ENCODE measurements around the gene ARHGAP11A.

Gene ARHGAP11A

DNA sequence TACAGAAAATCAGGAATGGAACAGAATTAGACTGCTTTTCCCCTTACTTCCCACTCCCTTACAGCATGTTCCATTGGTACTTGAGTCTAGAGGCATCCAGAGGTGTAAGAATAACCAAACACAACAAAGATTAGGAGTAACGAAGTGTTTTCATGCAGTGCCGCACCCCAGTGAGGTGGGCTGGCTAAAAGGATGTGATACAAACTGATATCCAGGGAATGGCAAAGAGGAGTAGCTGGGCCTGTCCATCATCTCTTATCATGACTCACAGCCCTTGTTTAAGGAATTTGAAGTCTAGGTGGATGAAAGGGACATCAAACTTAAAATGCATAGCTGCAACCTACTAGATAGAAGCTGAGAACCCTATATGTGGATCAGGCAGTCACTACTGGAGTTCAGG lies 42.6 kb downstream of the ARHGAP11A start:
- in situ Hi-C loops (cut with HindIII; ENCODE audit: low sequenced_read_pairs) = loop anchor here (25.0 kb wide), 1 partner anchor 329 kb away; no protein-coding TSS in a partner anchor
- TF ChIP-seq, protein P1, sequence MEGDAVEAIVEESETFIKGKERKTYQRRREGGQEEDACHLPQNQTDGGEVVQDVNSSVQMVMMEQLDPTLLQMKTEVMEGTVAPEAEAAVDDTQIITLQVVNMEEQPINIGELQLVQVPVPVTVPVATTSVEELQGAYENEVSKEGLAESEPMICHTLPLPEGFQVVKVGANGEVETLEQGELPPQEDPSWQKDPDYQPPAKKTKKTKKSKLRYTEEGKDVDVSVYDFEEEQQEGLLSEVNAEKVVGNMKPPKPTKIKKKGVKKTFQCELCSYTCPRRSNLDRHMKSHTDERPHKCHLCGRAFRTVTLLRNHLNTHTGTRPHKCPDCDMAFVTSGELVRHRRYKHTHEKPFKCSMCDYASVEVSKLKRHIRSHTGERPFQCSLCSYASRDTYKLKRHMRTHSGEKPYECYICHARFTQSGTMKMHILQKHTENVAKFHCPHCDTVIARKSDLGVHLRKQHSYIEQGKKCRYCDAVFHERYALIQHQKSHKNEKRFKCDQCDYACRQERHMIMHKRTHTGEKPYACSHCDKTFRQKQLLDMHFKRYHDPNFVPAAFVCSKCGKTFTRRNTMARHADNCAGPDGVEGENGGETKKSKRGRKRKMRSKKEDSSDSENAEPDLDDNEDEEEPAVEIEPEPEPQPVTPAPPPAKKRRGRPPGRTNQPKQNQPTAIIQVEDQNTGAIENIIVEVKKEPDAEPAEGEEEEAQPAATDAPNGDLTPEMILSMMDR (IDR thresholded peaks at IDR 0.05; ENCODE audit: low read depth, low read length) = no peak
- no peak for DNase-seq (ENCODE audit: low read depth, low spot score)
- H3K4me3 ChIP-seq (ENCODE audit: low read depth, low read length) = no peak overlapping the region

DNA sequence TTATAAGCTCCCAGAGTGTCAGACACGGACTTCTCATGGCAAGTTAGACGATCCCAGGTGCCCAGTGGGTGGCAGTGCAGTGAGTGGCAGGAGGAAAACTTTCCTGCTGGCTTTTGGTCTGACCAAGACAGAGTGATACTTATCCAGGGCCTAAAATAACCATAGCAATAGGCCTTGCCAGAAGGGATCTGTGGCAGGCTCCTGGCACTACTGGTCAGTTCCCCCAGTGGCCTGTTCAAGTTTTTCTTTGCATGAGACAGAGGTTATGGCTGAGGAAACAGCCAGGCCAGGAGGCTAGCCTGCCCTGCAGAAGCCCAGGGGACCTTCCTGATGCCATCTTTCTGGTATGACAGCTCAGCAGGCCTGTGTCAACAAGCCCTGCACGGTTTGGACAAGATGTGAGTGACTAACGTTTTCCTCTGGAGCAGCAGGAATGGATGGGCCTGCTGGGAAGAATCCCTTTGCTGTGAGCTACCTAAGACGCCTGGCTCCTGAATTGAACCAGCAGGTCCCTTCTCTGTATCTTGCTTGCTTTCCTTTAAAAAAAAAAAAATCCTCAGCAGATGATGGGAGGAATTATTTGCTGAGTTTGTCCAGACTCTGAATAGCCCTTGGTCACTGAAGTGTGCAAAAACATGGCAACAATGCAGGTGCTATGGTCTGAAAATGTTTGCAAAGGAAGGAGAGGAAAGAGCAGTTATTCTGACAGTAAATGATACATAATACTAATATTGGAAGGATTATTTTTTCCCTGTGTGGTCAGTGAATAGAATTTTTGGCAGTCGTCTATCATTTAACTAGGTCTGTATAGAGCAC lies 44.2 kb downstream of the ARHGAP11A start:
- in situ Hi-C loops (cut with HindIII; ENCODE audit: low sequenced_read_pairs) = loop anchor here (25.0 kb wide), 1 partner anchor 328 kb away; no protein-coding TSS in a partner anchor
- TF ChIP-seq, protein P1 (IDR thresholded peaks at IDR 0.05; ENCODE audit: low read depth, low read length) = peak; percentile 17
- DNase-seq (ENCODE audit: low read depth, low spot score) = peak; percentile 87
- no peak overlapping the region for H3K4me3 ChIP-seq (ENCODE audit: low read depth, low read length)

DNA sequence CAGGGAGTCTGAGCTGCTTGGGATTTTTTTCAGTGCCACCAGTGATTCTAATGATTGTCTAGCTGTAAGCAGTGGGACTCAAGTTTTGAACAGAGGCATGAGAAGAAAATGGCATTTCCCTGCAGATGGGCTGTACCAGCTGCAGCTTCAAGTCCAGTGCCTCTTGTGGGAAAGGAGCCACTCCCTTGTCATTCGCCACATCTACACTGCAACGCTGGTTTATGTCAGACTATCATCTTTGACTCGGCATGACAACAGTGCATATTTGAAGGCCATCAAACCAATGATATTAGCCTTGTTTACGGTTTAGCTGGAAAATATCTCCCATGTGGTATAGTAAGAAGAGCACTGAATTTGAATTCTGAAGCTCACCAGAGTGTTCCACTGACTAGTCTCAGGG lies 48.4 kb downstream of the ARHGAP11A start:
- in situ Hi-C loops (cut with HindIII; ENCODE audit: low sequenced_read_pairs) = loop anchor here (25.0 kb wide), 1 partner anchor 324 kb away; no protein-coding TSS in a partner anchor
- TF ChIP-seq, protein P1 (IDR thresholded peaks at IDR 0.05; ENCODE audit: low read depth, low read length) = no peak
- DNase-seq (ENCODE audit: low read depth, low spot score) = no peak
- no peak overlapping the region for H3K4me3 ChIP-seq (ENCODE audit: low read depth, low read length)

DNA sequence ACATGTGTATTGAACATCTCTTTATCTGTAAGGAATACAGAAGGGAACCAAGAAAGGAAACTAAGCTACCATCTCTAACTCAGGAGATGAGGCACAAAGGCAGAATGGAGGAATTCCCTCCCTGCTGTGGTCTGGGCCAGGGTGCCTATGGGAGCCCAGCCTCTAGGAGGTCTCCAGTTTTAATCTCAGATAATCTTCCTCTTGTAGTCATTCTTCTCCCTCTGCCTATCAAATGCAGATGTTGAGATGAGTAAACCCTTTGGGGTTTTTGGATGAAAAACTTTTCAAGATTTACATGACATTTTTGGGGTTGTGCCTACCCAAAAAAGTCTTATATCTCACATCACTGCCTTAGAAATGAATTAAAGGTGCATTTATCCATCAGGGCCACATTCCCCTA lies 49.5 kb downstream of the ARHGAP11A start:
- in situ Hi-C loops (cut with HindIII; ENCODE audit: low sequenced_read_pairs) = loop anchor here (25.0 kb wide), 1 partner anchor 323 kb away; no protein-coding TSS in a partner anchor
- DNase-seq (ENCODE audit: low read depth, low spot score) = no peak

DNA sequence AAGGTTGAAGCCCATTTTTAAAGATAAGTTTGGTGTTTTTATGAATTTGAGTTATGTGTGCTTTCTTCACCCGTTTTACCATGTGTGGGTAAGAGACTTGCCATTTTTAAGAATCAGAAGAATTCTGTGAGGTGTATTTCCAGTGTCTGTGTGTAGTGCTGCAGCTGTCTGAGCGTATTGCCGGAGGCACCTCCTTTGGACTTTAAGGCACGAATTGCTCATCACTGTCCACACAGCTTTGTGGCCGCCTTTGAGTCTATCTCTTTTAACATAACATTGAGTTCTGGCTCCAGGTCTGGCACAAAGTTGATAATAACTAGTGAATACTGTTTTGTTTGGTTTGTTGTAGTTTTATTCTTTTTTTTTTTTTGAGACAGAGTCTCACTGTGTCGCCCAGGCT lies 52.0 kb downstream of the ARHGAP11A start:
- no peak overlapping the region for H3K4me3 ChIP-seq (ENCODE audit: low read depth, low read length)
- no peak for DNase-seq (ENCODE audit: low read depth, low spot score)
- TF ChIP-seq, protein P1 (IDR thresholded peaks at IDR 0.05; ENCODE audit: low read depth, low read length) = no peak
- in situ Hi-C loops (cut with HindIII; ENCODE audit: low sequenced_read_pairs) = loop anchor here (25.0 kb wide), 1 partner anchor 320 kb away; no protein-coding TSS in a partner anchor

More for the DNA sequence above, 49.5 kb downstream of the ARHGAP11A start:
- TF ChIP-seq, protein P1 (IDR thresholded peaks at IDR 0.05; ENCODE audit: low read depth, low read length) = no peak
- no peak overlapping the region for H3K4me3 ChIP-seq (ENCODE audit: low read depth, low read length)

DNA sequence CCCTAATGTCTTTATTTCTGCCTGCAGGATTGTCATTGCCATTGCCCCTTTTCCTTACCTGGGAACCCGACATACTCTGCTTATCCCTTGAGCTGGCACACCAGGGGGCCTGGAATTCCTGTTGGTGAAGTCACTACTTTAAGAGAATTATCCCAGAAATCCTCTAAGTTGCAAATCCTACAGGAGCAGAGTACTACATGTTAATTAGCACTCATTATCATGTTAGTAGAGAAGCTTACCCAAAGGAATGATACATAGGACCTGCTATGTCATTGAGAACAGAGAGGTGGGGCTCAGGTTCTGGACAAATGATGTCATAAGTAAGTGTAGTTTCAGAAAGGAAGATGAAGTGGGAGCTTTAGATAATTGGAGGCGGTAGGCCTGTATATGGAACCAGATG lies 53.6 kb downstream of the ARHGAP11A start:
- H3K4me3 ChIP-seq (ENCODE audit: low read depth, low read length) = no peak overlapping the region
- no peak for DNase-seq (ENCODE audit: low read depth, low spot score)
- in situ Hi-C loops (cut with HindIII; ENCODE audit: low sequenced_read_pairs) = loop anchor here (25.0 kb wide), 1 partner anchor 318 kb away; no protein-coding TSS in a partner anchor
- TF ChIP-seq, protein P1 (IDR thresholded peaks at IDR 0.05; ENCODE audit: low read depth, low read length) = no peak

Measured in astrocyte of the spinal cord (primary cell).